ENCODE measurements around the gene EXOSC9.

GRCh38 chr4:121789455-121789854 lies 11.7 kb upstream of the EXOSC9 start:
- no peak for TF ChIP-seq CTCF (IDR thresholded peaks at IDR 0.05; ENCODE audit: low read depth, low read length)
- TF ChIP-seq POLR2A (IDR thresholded peaks at IDR 0.05; ENCODE audit: extremely low read depth, insufficient read length), result no peak
- TF ChIP-seq MAX (IDR thresholded peaks at IDR 0.05; ENCODE audit: low read depth, low read length), result no peak

Measured in NB4 (cell line).